Measurements from ENCODE around the gene PTPRC.
A peak's percentile ranks its signal among the peaks of the same experiment; 100 is the strongest.

PTPRC gene

GRCh38 chr1:198761859-198762616 is 123.2 kb downstream of the PTPRC start:
- no peak for DNase-seq (ENCODE audit: low spot score)

DNA sequence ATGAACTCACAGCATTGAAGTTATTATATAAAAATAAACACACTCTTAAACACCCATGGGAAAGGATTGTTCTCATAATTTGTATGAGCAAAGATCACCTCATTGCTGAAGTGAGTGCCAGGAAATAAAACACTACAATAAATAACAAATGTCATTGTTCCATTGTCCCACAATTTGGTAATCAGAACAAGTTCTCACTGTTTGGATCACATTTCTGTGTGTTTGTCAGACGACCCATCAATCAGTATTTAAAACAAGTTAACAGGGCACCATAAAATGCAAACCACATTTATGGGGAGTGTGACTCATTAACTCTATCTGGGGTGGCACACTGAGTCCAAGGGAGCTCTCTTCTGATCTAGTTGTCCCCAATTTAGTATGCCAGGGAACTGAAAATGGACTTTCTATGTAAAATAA is 124.5 kb downstream of the PTPRC start:
- DNase-seq (ENCODE audit: low spot score), result peak; percentile 54

- DNase-seq (ENCODE audit: low spot score), result no peak
Measured at GRCh38 chr1:198764748-198765147, 125.9 kb downstream of the PTPRC start.

- DNase-seq (ENCODE audit: low spot score), result no peak
Measured at GRCh38 chr1:198765416-198765815, 126.6 kb downstream of the PTPRC start.

DNA sequence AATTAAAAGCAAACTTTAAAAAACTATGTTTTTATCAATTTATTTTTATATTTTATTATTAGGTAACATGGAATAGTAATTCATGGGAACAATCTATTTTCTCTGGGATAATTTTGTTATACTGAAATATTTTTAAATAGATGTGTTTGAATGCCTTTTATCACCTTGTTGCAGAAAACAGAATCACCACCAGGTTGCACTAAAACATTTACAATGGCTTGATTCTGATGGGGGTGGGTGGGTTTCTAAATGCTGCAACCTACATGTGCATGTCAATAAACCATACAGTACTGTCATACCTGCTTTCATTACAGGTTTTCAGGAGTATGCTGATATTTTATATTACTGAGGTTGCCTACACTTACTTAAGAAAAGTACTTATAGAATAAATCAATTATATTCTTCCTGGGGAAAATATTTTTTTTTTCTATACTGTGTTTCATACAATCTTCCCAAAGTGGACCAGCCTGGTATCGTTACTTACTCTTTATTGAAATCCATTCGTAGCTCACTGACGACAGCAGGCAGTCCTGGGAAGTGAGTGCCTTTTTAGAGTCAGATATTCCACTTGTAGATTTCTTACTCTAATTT is 132.8 kb downstream of the PTPRC start:
- DNase-seq (ENCODE audit: low spot score), result peak; percentile 29

- DNase-seq (ENCODE audit: low spot score), result no peak
Measured at GRCh38 chr1:198772626-198773025, 133.8 kb downstream of the PTPRC start.

GRCh38 chr1:198773030-198773429 is 134.2 kb downstream of the PTPRC start:
- DNase-seq (ENCODE audit: low spot score), result no peak

GRCh38 chr1:198773523-198773922 is 134.7 kb downstream of the PTPRC start:
- no peak for DNase-seq (ENCODE audit: low spot score)

GRCh38 chr1:198774421-198774820 is 135.6 kb downstream of the PTPRC start:
- DNase-seq (ENCODE audit: low spot score), result no peak

DNA sequence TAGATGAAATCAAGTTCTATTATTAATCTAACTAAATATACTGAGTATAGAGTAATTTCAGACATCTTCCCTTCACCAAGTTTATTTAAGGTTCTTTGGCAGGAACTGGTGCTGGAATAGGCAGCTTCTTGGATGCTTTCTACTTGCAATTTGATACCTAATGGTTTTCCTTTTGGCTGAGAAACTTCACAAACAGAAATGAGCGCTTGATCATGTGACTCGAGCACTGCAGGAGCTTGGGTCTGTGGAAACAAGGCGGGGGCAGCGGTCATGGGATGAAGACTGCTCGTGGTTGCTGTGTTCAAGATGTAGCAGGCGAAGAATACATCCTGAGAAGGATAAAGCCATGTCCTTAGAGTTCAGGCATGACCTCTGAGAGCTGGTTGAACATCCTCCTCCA is 136.8 kb downstream of the PTPRC start:
- no peak for DNase-seq (ENCODE audit: low spot score)

GRCh38 chr1:198776602-198777029 is 137.8 kb downstream of the PTPRC start:
- peak; percentile 6 for DNase-seq (ENCODE audit: low spot score)

- no peak for DNase-seq (ENCODE audit: low spot score)
Measured at GRCh38 chr1:198778049-198778448, 139.2 kb downstream of the PTPRC start.

DNA sequence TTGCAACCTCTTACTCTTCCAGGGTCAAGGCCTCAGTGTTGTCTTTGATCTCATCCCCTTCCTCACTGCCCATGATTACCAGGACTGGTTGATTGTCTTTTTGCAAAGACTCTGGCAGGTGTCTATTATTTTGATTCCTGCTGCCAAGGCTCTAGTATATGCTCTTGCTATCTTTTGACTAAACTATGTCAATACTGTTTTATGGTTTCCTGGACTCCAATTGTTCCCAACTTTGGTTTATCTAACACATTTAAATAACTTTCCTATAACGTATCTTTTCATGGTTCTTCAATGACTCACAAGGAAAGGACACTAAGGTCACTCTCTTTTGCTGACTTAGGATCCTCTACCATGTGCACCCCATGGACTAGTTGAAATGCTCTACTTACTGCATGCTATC is 141.5 kb downstream of the PTPRC start:
- DNase-seq (ENCODE audit: low spot score), result no peak

- DNase-seq (ENCODE audit: low spot score), result peak; percentile 1
Measured at GRCh38 chr1:198788561-198789064, 149.8 kb downstream of the PTPRC start.

GRCh38 chr1:198793714-198794113 is 154.9 kb downstream of the PTPRC start:
- no peak for DNase-seq (ENCODE audit: low spot score)

GRCh38 chr1:198794498-198794897 is 155.7 kb downstream of the PTPRC start:
- no peak for DNase-seq (ENCODE audit: low spot score)

- no peak for DNase-seq (ENCODE audit: low spot score)
Measured at GRCh38 chr1:198797656-198798055, 158.8 kb downstream of the PTPRC start.

DNA sequence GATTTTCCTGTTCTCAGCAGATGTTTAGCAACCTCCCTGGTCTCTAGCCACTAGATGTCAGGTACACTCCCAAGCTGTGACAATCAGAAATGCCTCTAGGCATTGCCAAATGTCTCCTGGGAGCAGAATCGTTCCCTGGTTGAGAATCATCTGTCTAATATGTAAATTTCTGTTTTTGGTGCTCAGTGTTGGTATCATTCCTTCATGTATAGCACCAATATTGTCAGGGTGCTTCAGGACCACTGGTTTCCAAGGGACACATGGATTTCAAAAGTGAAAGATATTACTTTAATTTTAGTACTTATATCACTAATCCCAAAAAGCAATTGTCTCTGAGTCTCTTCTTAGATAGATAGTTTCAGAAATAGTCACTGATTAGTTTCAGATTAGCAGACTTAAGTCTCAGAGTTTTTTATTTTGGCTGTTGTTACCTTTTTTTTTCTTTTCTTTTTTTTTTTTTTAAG is 160.1 kb downstream of the PTPRC start:
- DNase-seq (ENCODE audit: low spot score), result no peak

GRCh38 chr1:198805498-198806151 is 166.8 kb downstream of the PTPRC start:
- no peak for DNase-seq (ENCODE audit: low spot score)

- DNase-seq (ENCODE audit: low spot score), result no peak
Measured at GRCh38 chr1:198806861-198807260, 168.0 kb downstream of the PTPRC start.

All from SW480 (cell line).